ENCODE data around the gene KCNE4. TPM values are rescaled to one million over a fixed set of nuclear protein-coding genes. Genes with fewer than 3 reads are reported as not detected.

KCNE4 gene
- total and polyA plus RNA-seq, 2 donors (not counting 1 experiment from before 2014, with no cell fraction given) = not detected

DNA sequence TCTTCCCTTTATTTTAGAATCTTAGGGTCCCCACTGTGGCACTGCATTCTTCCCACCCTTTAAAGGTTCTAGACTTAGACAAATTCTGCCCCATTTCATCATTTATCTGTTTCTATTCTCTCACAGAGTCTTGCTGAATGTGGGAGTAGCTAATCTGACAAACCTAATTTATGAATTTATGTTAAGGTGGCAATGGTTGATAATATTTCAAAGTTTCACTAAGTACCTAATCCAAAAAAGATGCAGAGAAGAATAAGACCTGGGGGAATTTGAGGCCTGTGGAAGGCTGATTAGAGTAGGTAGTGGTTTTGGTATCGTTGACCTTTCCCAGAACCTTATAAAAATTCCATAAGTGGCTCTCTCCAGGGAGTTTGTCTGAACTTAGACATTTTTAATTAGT, 18.0 kb downstream of the KCNE4 start:
- Histone ChIP-seq H3K27me3 (replicated peaks in 1 of 4; ENCODE audit: control extremely low read depth in 1 of 4, control insufficient read depth in 3 of 4, insufficient read depth in 4 of 4, low read length in 3 of 4) (no peaks in the 10 kb centered on the region), H3K36me3 (replicated peaks in 1 of 2; ENCODE audit: control extremely low read depth in 1 of 2, control insufficient read depth in 1 of 2, extremely low read depth in 1 of 2, insufficient read depth in 2 of 2, low read length in 1 of 2) (no peaks in the 10 kb centered on the region), H3K4me1 (ENCODE audit: control insufficient read depth in 2 of 2, insufficient read depth in 2 of 2, low read length in 2 of 2) (no peaks in the 10 kb centered on the region), H3K9ac (ENCODE audit: low read length) (no peak overlapping the region), H3K79me2 (ENCODE audit: control insufficient read depth, insufficient read depth, low read length) (no peaks in the 10 kb centered on the region), H3K9me3 (ENCODE audit: control extremely low read depth in 1 of 3, control insufficient read depth in 2 of 3, insufficient read depth in 1 of 3, low read length in 2 of 3) (no peaks in the 10 kb centered on the region), H3K27ac (ENCODE audit: low read length in 2 of 2) (no peak overlapping the region), H2AFZ (ENCODE audit: insufficient read depth, low read depth, low read length, poor library complexity, severe bottlenecking) (no peak overlapping the region), H4K20me1 (ENCODE audit: control insufficient read depth, insufficient read depth, low read length, poor library complexity, severe bottlenecking) (no peaks in the 10 kb centered on the region), H3K4me3 (ENCODE audit: control extremely low read depth in 1 of 5, extremely low read depth in 1 of 5, insufficient read depth in 1 of 5, low read depth in 2 of 5, low read length in 4 of 5) (no peak overlapping the region), H3K4me2 (replicated peaks; ENCODE audit: low read depth, low read length, poor library complexity, severe bottlenecking) (no peak overlapping the region)
- no peak for ATAC-seq (ENCODE audit: low read depth)
- no CpG with 5 or more reads among the region's 1 CpG for WGBS (ENCODE audit: insufficient coverage)
- no peak for DNase-seq
- Mint-ChIP-seq H3K9me3 (ENCODE audit: insufficient read depth) (no peaks in the 10 kb centered on the region), H3K27ac (no peak overlapping the region), H3K4me3 (no peak overlapping the region), H3K27me3 (peaks cover 7% of the 10 kb centered on the region), H3K4me1 (no peaks in the 10 kb centered on the region)
- intact Hi-C loops (cut with micrococcal nuclease) = no loop called here
- CTCF ChIA-PET = no interaction called here
- POLR2A ChIA-PET = no interaction called here
- TF ChIP-seq EZH2 (IDR thresholded peaks at IDR 0.05; ENCODE audit: borderline replicate concordance, insufficient read depth, low read depth, low read length, poor library complexity, severe bottlenecking) = no peak
- TF ChIP-seq, protein P1, sequence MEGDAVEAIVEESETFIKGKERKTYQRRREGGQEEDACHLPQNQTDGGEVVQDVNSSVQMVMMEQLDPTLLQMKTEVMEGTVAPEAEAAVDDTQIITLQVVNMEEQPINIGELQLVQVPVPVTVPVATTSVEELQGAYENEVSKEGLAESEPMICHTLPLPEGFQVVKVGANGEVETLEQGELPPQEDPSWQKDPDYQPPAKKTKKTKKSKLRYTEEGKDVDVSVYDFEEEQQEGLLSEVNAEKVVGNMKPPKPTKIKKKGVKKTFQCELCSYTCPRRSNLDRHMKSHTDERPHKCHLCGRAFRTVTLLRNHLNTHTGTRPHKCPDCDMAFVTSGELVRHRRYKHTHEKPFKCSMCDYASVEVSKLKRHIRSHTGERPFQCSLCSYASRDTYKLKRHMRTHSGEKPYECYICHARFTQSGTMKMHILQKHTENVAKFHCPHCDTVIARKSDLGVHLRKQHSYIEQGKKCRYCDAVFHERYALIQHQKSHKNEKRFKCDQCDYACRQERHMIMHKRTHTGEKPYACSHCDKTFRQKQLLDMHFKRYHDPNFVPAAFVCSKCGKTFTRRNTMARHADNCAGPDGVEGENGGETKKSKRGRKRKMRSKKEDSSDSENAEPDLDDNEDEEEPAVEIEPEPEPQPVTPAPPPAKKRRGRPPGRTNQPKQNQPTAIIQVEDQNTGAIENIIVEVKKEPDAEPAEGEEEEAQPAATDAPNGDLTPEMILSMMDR (IDR thresholded peaks at IDR 0.05) = no peak

DNA sequence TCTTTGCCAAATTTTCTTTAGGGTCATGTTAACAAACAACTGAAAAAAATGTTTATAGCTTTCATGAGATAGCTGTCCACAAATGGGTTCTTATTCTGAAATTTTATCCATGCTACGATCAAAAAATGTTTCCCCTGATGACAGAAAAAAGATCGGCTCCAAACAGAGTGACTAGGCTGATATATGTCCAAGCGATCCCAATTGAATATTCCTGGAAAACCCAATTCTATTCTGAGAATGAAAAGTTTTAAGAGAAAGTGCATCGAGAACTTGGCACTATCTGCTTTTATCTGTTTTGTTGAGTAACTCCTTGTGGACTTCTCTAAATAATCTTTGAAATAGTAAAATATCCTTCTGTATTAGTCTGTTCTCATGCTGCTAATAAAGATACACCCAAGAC, 19.1 kb downstream of the KCNE4 start:
- Histone ChIP-seq H3K9me3 (ENCODE audit: control extremely low read depth in 1 of 3, control insufficient read depth in 2 of 3, insufficient read depth in 1 of 3, low read length in 2 of 3) (no peaks in the 10 kb centered on the region), H3K4me1 (ENCODE audit: control insufficient read depth in 2 of 2, insufficient read depth in 2 of 2, low read length in 2 of 2) (no peaks in the 10 kb centered on the region), H4K20me1 (ENCODE audit: control insufficient read depth, insufficient read depth, low read length, poor library complexity, severe bottlenecking) (no peaks in the 10 kb centered on the region), H3K79me2 (ENCODE audit: control insufficient read depth, insufficient read depth, low read length) (no peaks in the 10 kb centered on the region), H3K4me3 (ENCODE audit: control extremely low read depth in 1 of 5, extremely low read depth in 1 of 5, insufficient read depth in 1 of 5, low read depth in 2 of 5, low read length in 4 of 5) (no peak overlapping the region), H3K36me3 (replicated peaks in 1 of 2; ENCODE audit: control extremely low read depth in 1 of 2, control insufficient read depth in 1 of 2, extremely low read depth in 1 of 2, insufficient read depth in 2 of 2, low read length in 1 of 2) (no peaks in the 10 kb centered on the region), H3K9ac (ENCODE audit: low read length) (no peak overlapping the region), H3K27ac (ENCODE audit: low read length in 2 of 2) (no peak overlapping the region), H2AFZ (ENCODE audit: insufficient read depth, low read depth, low read length, poor library complexity, severe bottlenecking) (no peak overlapping the region), H3K4me2 (replicated peaks; ENCODE audit: low read depth, low read length, poor library complexity, severe bottlenecking) (no peak overlapping the region), H3K27me3 (replicated peaks in 1 of 4; ENCODE audit: control extremely low read depth in 1 of 4, control insufficient read depth in 3 of 4, insufficient read depth in 4 of 4, low read length in 3 of 4) (no peaks in the 10 kb centered on the region)
- POLR2A ChIA-PET = no interaction called here
- intact Hi-C loops (cut with micrococcal nuclease) = no loop called here
- no peak overlapping the region for H3K27ac Mint-ChIP-seq
- WGBS (ENCODE audit: insufficient coverage) = 100% methylated on average over 3 of the region's 4 CpGs
- no peaks in the 10 kb centered on the region for H3K4me1 Mint-ChIP-seq
- no peak for ATAC-seq (ENCODE audit: low read depth)
- H3K9me3 Mint-ChIP-seq (ENCODE audit: insufficient read depth) = no peaks in the 10 kb centered on the region
- H3K27me3 Mint-ChIP-seq = peaks cover 7% of the 10 kb centered on the region
- TF ChIP-seq EZH2 (IDR thresholded peaks at IDR 0.05; ENCODE audit: borderline replicate concordance, insufficient read depth, low read depth, low read length, poor library complexity, severe bottlenecking) = no peak
- TF ChIP-seq, protein P1 (IDR thresholded peaks at IDR 0.05) = no peak
- no peak for DNase-seq
- H3K4me3 Mint-ChIP-seq = no peak overlapping the region
- CTCF ChIA-PET = no interaction called here
